ENCODE results near the gene SUDS3. TPM values are rescaled to one million over a fixed set of nuclear protein-coding genes. Genes with fewer than 3 reads are reported as not detected.
A peak's percentile ranks its signal among the peaks of the same experiment; 100 is the strongest.

Gene SUDS3
- total and polyA plus RNA-seq, 7 donors, result 15.6 to 80.3 (median 54.2) TPM

- Histone ChIP-seq H3K27me3 (no peaks in the 10 kb centered on the region), H3K36me3 (no peaks in the 10 kb centered on the region), H3K4me3 (no peak overlapping the region), H3K4me1 (no peaks in the 10 kb centered on the region), H3K9me3 (no peaks in the 10 kb centered on the region), H3K27ac (no peak overlapping the region)
- intact Hi-C loops (cut with DNase I), result no loop called here
- no peak for DNase-seq
- no peak for TF ChIP-seq POLR2AphosphoS5 (IDR thresholded peaks at IDR 0.05)
- no peak for TF ChIP-seq POLR2A (IDR thresholded peaks at IDR 0.05)
- TF ChIP-seq EP300 (IDR thresholded peaks at IDR 0.05), result no peak
- TF ChIP-seq, protein P1, sequence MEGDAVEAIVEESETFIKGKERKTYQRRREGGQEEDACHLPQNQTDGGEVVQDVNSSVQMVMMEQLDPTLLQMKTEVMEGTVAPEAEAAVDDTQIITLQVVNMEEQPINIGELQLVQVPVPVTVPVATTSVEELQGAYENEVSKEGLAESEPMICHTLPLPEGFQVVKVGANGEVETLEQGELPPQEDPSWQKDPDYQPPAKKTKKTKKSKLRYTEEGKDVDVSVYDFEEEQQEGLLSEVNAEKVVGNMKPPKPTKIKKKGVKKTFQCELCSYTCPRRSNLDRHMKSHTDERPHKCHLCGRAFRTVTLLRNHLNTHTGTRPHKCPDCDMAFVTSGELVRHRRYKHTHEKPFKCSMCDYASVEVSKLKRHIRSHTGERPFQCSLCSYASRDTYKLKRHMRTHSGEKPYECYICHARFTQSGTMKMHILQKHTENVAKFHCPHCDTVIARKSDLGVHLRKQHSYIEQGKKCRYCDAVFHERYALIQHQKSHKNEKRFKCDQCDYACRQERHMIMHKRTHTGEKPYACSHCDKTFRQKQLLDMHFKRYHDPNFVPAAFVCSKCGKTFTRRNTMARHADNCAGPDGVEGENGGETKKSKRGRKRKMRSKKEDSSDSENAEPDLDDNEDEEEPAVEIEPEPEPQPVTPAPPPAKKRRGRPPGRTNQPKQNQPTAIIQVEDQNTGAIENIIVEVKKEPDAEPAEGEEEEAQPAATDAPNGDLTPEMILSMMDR (IDR thresholded peaks at IDR 0.05), result no peak
- 80 to 86% methylated on average over 4 of the region's 4 CpGs for WGBS, 2 donors
These were observed 54.2 kb downstream of the SUDS3 start for GRCh38 chr12:118430516-118430915.

- no peak for DNase-seq
- WGBS, 2 donors, result 16 to 57% methylated on average over 5 of the region's 5 CpGs
- Histone ChIP-seq H3K27me3 (no peaks in the 10 kb centered on the region), H3K4me3 (no peak overlapping the region), H3K4me1 (no peaks in the 10 kb centered on the region), H3K27ac (no peak overlapping the region), H3K36me3 (no peaks in the 10 kb centered on the region), H3K9me3 (no peaks in the 10 kb centered on the region)
- TF ChIP-seq POLR2A (IDR thresholded peaks at IDR 0.05) (no peak), POLR2AphosphoS5 (IDR thresholded peaks at IDR 0.05) (no peak), EP300 (IDR thresholded peaks at IDR 0.05) (no peak)
- TF ChIP-seq, protein P1 (IDR thresholded peaks at IDR 0.05), result no peak
- intact Hi-C loops (cut with DNase I), result no loop called here
These were observed 56.6 kb downstream of the SUDS3 start for GRCh38 chr12:118432812-118433545.

GRCh38 chr12:118436002-118436730, 59.8 kb downstream of the SUDS3 start:
- DNase-seq, result no peak
- Histone ChIP-seq H3K4me3 (no peak overlapping the region), H3K36me3 (no peaks in the 10 kb centered on the region), H3K4me1 (no peaks in the 10 kb centered on the region), H3K9me3 (no peaks in the 10 kb centered on the region), H3K27me3 (no peaks in the 10 kb centered on the region), H3K27ac (no peak overlapping the region)
- TF ChIP-seq EP300 (IDR thresholded peaks at IDR 0.05), result no peak
- TF ChIP-seq POLR2A (IDR thresholded peaks at IDR 0.05), result no peak
- TF ChIP-seq, protein P1 (IDR thresholded peaks at IDR 0.05), result peak in 1 of 4 experiments; percentile 39
- WGBS, 2 donors, result 74 to 80% methylated on average over 10 of the region's 10 CpGs
- intact Hi-C loops (cut with DNase I), result no loop called here

GRCh38 chr12:118436986-118437385, 60.6 kb downstream of the SUDS3 start:
- Histone ChIP-seq H3K27me3 (no peaks in the 10 kb centered on the region), H3K36me3 (no peaks in the 10 kb centered on the region), H3K4me1 (peaks cover 0 to 4% (median 0%) of the 10 kb centered on the region in 4 donors), H3K4me3 (no peak overlapping the region), H3K9me3 (no peaks in the 10 kb centered on the region), H3K27ac (no peak overlapping the region)
- 47 to 56% methylated on average over 2 of the region's 2 CpGs for WGBS, 2 donors
- TF ChIP-seq, protein P1 (IDR thresholded peaks at IDR 0.05), result no peak
- TF ChIP-seq EP300 (IDR thresholded peaks at IDR 0.05), result no peak
- TF ChIP-seq POLR2A (IDR thresholded peaks at IDR 0.05), result no peak
- no peak for TF ChIP-seq POLR2AphosphoS5 (IDR thresholded peaks at IDR 0.05)
- intact Hi-C loops (cut with DNase I), result no loop called here
- DNase-seq, result no peak

Measured in sigmoid colon (tissue), 7 donors.